Measurements from ENCODE around the gene XXYLT1.

Gene XXYLT1

GRCh38 chr3:195266428-195266827, 4.5 kb downstream of the XXYLT1 start:
- no peak for DNase-seq

DNA sequence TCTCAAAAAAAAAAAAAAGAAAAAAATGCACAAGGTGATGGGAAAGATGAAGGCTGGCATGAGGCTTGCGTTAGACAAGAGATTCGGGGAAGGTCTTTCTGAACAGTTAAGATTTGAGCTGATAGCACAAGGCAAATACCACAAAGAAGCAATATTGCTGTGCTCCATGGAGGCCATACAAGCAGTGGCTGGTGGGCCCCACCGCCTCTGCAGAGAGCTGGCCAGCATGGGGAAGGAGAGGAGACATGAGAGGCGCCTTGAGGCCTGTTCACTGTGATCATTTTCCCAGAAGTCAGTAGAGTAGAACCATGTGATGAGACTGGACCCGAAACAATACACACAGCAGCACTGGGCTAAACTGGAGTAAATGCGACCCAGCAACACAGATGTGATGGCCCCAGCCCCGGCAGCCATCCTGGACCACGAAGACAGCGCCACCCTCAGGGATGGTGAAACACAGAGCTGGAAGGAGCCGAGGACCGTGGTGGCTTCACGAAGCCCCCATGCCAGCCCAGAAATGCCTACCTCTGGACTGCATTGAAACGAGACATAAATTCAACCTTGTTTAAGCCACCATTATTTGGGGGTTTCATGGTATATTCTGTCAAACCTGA, 5.5 kb downstream of the XXYLT1 start:
- DNase-seq = no peak

GRCh38 chr3:195263925-195264600, 6.9 kb downstream of the XXYLT1 start:
- no peak for DNase-seq

GRCh38 chr3:195263193-195263924, 7.6 kb downstream of the XXYLT1 start:
- no peak for DNase-seq

GRCh38 chr3:195261925-195262324, 9.0 kb downstream of the XXYLT1 start:
- DNase-seq = no peak

DNA sequence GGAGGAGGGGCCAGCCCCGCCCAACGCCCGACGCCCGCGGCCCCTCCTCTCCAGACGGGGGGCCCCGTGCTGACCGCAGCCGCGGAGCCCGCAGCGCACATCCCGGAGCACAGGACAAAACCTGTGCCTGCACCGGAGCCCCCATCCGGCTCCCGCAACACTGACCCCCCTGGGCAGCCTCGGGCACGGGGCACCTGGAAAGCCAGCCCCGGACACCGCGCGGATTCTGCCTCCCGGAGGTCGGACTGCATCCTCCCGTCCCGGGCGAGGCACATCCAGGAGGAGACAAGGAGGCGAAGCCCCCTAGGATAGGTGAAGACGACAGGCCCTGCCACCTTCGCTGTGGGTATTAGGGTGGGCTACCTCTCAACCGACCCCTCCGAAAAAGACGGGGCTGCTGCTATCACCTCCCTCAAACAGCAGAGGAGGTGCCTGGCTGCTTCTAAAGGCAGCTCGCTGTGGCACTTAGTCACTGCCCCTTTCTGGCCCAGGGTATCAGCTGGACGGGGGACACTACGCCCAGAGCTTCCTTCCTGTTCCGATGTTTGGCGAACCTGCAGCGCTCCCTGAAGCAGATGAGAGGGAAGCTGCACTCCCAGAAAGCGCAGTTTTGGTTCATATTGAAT, 10.6 kb downstream of the XXYLT1 start:
- DNase-seq = peak; percentile 29

DNA sequence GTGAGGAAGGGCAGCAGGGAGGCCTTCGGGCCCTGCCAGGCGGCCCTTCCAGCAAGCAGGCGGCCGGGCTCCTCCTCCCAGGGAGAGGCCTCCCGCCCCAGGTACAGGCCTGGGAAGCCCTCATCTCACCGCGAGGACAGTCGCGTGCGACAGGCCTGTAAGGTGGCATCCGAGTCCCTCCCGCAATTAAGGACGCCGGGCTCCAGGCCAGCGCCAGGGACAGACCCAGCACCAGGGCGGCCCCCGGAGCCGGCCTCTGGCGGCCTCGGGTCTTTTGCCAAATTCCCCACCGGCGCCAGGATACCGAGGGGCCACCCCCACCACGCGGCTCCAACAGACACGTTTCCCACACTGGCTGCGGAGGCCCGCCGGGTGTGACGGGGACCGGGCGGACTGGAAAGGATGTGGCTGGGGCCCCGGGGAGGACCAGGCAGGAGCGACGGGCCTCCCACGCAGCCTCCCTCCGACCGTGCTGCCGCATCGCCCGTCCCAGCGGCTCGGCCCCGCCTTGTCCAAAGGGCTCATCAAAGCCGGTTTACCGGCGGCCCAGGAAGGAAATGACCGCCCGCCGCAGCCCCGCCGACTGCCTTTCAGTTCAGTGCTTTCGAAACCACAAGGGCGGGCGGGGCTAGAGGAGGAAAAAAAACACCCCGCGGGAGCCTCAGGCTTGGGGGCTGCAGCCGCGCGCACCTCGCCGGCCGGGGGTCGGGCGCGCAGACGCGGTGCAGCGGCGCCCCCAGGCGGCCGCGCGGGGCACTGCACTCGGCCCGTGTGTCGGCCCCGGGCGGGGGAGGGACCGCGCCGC, 11.3 kb downstream of the XXYLT1 start:
- DNase-seq = peak; percentile 88

DNA sequence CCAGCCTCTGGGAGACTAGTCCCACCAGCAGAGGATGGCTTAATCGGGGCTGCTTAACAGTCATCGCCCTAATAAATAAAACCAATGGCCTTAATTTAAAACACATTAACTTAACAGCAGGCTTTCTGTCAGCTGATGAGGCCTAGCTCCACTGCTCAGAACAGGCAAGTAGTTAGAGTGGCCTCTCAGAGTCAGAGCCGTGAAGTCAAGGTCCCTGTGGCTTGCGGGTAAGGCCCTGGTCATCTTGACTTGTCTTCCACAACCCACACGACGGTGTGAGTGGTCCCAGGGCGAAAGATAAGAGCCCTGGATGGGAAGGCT, 11.8 kb downstream of the XXYLT1 start:
- no peak for DNase-seq

GRCh38 chr3:195258449-195259153, 12.4 kb downstream of the XXYLT1 start:
- DNase-seq = no peak

DNA sequence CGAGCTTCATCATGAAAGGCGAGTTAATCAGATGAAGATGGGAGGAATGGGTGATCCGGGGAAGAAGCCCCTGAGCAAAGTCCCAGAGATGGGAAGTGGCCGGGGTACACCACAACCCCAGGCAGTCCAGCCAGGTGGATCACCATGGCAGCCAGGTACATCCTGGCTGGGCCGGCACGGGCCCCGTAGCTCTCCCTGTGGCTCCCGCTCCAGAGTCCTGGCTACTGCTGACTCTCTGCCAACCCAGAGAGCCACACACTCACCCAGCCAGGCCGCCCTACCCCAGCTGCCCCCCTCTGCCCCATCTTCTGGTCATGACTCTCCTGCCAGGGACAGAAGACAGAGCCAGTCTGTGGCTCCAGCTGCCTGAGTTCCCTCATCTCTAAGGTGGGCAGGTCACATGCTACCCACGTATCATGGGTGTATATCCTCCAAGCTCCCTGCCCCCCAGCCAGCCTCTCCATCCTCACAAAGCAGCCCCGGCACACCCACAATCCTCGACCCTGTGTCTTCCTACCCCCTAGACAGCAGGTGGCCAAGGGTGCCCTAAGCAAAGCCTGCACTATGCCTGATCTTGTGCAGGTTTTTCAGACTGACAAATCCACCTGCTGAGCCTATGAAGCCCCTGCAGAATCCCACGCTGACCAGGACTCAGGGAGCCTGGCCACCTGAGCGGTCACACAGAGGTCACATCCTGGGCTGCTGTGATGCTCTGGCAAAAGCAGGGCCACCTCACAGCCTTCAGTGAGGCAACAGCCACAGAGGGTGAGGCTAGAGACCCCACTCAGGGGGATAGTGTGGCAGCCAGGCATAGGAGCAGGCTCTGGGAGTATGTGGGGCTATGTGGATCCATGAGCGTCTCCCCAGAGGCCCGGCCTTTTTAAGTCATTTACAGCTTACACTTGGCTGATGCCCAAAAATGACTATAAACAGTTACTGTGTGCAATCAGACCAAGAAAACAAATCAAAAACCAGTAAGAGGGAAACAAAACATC, 13.2 kb downstream of the XXYLT1 start:
- DNase-seq = no peak

DNA sequence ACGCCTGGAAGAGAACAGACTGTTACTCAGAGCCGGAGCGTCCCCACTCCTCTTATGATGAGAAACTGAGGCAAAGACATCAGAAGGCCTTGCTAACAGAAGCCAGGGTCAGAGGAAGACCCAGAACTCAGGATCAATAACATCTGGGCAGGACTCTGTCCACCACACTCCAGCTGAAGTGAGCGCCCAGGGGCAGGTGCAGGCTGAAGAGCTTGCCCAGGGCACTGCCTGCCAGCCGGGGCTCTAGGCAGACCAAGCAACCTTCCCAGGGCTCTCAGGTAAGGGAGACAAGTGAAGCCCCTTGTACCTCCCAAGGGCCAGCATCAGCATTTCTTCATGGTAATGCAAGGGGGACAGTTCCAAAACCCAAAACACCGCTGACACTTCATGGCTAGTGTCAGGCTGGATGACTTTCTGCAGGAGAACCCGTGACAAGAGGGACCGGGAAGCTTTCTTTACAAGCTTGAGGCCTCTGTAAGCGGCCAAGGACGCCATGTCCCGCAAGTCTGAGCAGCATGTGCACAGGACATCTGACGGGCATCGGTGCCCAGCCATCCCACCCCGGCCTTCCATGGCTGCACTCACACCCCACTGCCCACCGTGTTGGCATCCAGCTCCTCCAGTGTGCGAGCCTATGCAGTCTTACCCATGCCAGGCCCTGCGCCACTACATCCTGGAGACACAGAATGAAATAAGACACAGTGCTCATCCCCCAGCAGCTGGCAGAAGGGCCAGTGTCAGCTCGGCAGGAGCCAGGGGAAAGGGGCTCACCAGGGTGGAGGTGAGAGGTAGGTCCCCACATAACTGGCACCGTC, 14.1 kb downstream of the XXYLT1 start:
- no peak for DNase-seq

DNA sequence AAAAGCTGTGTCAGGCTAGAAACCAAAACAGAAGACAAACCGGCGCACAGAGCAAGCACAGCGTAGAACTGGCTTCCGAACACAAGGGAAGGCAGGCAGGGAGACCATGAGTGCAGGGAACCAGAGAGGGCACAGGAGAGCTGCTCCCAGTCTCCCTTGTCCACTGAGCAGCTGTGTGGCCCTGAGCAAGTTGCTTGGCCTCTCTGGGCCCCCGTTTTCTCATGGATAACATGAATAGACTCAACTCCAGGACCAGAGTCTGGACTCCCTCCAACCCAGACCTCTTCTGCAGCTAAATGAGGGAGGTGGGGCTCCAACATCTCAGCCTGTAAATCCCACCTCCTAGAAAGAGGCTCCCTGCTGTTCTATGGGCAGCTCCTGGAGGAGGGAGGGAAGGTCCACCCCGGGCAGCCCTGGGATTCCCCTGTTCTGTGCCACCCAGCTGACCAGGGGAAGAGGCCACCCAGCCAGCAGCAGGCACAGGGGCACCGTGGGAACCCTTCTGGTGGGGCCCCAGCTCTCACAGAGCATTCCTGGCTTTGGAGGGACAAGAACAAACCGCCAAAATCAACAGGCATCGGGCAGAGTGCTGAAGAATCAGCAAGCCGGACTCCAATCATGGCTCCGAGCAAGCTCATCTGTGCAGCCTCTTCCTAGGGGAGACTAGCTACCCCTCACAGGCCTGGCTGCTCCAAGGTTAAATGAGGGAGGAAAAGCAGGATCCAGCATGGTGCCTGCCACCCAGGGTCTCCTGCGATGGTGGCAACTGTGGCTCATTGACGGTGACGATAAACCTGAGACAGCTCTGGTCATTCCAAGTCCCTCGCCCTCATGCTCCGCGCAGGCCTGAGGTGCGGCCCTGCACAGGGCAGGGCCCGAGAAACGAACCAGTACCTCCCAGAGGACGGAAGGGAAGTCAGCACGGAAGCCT, 15.1 kb downstream of the XXYLT1 start:
- no peak for DNase-seq

DNA sequence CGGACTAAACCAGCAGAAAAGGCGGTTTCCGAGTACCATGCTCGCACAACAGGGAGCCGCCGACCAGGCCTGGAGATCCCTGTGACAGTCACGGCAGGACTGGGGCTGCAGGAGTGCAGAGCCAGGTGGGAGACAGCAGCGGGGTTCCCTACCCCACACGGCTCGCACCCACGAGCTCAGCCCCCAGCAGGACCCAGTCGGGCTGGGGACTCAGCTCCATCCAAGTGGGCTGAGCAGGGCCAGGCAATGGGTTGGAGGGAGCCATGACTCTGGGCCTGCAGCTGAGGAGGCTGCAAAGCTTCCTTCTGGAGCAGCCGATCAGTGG, 15.8 kb downstream of the XXYLT1 start:
- DNase-seq = no peak

- DNase-seq = no peak
These were observed 16.3 kb downstream of the XXYLT1 start for GRCh38 chr3:195254454-195255175.

- no peak for DNase-seq
These were observed 17.0 kb downstream of the XXYLT1 start for GRCh38 chr3:195253923-195254432.

DNA sequence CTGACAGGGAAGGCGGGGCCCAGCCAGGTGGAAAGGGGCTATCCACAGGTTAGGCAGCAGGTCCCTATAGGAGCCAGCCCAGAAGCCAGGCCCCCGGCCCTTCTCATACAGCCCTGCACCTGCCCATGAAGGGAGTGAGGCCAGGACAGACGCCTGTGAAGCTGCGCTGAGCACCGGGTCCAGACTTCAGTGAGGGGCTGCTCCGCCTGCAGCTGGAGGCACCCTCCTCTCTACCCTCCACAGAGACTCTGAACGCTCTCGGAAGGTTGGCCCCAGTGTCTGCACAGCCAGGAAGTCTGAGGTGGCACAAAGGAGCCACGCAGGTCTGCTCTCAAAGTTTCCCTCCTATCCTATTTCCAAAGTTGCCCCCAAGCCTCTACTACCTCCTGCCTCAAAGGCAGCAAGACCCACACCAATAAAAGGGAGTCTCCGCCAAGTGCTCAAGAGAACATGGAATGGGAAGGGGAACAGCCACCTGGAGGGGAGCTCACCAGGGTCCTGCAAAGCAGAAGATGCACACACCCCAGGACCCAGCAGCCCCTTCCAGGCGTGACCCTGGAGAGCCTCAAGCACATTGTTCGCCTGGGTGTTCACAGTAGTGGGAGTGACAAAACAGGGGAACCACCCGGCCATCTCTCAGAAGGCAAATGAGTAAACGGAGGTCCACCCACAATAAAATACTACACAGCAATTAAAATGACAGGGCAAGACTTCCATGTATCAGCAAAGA, 19.5 kb downstream of the XXYLT1 start:
- DNase-seq = no peak

- DNase-seq = no peak
These were observed 20.3 kb downstream of the XXYLT1 start for GRCh38 chr3:195250473-195251251.

Data from activated CD4-positive, alpha-beta T cell treated with anti-CD3 and anti-CD28 coated beads, Interleukin-2, Interleukin-6, amounts not matched to agents 100 ng/mL and 50 ng/mL, durations not matched to agents 16 hours and 8 hours (primary cell).